GM21381 (cell line): ENCODE measurements around the gene UBE2M.
"Not testable (repeated sequence)": the region's sequence is repeated elsewhere in the genome, so short reads cannot be mapped to it uniquely, and the experiment has no call there.

ENCODE experiments used
- ATAC-seq: cut with Tn5 transposase; IDR thresholded peaks from one replicate; pipeline ENCODE4 v1.9.1; 2021; ENCODE audit warnings: mild to moderate bottlenecking, moderate library complexity; ENCODE audit not compliant: unreplicated experiment

UBE2M gene

DNA sequence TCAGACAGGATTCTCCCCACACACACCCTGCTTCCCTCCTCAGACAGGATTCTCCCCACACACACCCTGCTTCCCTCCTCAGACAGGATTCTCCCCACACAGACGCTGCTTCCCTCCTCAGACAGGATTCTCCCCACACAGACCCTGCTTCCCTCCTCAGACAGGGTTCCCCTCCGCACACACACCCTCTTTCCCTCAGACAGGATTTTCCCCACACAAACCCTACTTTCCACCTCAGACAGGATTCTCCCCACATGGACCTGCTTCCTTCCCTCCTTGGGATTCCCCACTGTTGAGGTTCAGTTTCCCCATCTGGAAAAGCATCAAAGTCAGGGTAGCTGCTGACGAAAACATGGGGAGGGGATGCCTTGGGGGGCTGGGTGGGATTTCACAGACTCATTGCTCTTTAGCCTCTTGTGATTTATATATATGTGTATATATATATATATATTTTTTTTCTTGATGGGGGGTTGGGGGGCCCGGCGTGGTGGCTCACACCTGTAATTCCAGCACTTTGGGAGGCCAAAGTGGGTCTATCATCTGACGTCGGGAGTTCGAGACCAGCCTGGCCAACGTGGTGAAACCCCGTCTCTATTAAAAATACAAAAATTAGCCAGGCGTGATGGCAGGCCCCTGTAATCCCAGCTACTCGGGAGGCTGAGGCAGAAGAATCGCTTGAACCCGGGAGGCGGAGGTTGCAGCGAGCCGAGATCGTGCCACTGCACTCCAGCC is 15.6 kb downstream of the UBE2M start:
- not testable (repeated sequence) for ATAC-seq

DNA sequence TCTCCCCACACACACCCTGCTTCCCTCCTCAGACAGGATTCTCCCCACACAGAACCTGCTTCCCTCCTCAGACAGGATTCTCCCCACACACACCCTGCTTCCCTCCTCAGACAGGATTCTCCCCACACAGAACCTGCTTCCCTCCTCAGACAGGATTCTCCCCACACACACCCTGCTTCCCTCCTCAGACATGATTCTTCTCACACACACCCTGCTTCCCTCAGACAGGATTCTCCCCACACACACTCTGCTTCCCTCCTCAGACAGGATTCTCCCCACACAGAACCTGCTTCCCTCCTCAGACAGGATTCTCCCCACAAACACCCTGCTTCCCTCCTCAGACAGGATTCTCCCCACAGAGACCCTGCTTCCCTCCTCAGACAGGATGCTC is 19.2 kb downstream of the UBE2M start:
- ATAC-seq: not testable (repeated sequence)

DNA sequence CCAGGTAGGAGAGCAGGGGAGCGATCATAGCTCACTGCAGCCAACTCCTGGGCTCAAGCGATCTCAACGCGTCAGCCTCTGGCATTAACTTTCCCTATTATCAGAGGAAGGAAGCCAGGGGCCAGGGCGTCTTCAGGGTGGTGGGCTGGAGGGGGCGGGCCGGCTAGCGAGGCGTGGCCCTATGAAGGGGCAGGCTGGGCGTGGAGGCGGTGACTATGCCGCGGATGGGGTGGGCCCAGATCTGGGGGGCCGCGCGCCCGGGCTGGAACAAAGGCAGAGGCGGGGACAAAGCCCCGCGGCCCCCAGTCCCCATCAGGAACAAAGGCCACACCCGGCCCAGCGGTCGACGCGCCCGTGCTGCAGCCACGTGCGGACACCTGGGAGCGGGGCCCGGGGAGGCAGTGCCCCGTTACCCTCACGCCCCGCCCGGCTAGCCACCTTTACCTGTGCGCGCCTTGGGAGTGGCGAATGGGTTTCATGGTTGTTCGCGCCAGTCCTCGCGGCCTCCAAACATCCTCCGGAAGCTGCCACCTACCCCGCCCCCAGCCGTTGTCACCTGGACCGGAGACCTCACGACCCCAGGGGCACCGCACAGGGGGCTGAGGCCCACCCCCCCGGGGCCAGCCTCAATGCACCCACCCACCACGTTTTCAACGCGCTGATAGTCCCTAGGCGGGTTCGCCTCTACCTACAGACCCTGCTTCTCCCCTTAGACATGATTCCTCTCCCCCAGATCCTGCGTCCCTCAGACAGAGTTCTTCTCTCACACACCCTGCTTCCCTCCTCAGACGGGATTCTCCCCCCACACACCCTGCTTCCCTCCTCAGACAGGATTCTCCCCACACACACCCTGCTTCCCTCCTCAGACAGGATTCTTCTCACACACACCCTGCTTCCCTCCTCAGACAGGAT is 19.9 kb downstream of the UBE2M start:
- ATAC-seq: no peak

DNA sequence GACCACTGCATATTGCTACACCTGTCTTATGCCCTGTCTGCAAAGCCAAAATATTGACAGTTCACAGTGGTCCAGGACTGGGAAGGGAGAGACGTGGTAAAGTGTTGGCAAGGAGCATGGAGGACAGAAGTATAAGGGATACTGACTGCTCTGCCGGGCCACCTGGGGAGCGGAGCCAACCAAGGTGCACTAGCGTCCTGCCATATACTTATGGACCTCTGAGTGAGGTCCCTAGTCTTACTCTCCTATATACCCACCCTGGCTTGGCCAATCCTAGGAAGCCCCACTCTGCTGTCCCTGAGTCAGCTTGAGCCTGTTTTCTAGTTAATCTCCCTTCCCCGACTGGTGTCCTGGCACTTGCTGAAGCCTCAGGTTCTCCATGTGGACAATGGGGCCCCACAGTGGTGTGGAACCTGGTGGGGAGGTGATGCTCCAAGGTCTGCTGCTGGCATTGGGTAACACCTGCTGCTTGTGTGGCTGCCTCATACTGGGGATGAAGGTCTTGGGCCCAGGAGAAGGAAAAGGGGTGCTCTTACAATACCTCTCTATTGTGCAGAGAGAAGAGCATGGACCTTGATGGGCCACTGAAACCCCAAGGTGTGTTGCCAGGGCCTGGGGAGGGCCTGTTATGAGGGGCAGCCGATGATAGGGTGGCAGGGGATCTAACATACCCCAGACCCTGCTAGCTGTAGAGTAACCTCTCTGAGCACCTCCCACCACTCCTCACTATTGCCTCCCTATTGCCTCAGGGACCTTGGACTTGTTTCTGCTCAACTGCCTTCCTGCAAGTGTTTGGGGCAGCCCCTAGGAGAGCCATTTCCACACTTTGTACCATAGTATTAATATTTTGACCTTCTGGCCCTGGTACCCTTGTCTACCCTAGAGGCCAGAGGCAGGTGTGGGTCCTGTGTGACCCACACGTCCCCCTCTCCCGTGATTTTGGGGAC is 21.3 kb downstream of the UBE2M start:
- no peak for ATAC-seq

DNA sequence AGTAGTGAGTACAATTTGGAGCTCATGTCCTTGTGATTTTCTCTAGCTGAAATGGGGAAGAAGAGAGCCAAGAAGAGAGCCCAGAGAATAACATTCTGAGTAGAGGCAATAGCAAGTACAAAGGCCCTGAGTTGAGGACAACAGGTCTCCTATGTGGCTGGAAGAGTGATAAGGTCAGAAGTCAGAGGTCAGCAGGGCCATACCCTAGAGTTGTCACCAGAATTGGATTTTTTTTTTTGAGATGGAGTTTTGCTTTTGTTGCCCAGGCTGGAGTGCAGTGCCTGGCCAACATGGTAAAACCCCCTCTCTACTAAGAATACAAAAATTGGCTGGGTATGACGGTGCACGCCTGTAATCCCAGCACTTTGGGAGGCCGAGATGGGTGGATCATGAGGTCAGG is 22.6 kb downstream of the UBE2M start:
- no peak for ATAC-seq

DNA sequence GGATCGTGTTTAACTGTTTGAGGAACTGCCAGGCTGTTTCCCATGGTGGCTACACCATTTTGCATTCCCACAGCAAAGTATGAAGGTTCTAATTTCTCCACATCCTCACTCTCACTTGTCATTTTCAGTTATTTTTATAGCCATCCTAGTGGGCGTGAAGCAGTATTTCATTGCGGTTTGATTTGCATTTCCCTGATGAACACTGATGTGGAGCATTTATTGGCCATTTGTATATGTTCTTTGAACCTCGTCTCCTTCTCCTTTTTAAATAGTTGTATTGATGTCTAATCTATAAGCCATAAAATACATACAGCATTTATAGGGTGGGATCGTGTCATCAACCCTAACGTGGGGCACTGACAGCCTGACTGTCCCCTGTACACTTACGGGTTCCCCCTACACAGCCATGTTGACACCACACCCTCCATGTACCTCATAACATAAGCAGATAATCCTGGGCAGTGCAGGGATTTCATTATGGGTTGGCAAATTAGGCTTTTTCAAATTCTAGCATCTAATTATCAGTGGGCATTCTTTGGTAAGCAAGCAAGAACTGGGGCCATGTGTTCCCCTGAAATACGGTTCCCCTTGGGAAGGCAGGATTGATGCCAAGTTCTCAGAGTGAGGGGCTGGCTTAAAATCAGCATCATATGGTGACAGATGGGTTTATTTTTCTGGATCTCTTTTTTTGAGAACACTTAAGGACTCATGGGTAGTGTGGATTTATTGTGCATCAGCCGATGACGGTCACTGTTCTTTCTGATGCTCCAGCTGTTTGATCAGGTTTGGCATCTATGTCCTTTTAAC is 27.2 kb downstream of the UBE2M start:
- no peak for ATAC-seq

DNA sequence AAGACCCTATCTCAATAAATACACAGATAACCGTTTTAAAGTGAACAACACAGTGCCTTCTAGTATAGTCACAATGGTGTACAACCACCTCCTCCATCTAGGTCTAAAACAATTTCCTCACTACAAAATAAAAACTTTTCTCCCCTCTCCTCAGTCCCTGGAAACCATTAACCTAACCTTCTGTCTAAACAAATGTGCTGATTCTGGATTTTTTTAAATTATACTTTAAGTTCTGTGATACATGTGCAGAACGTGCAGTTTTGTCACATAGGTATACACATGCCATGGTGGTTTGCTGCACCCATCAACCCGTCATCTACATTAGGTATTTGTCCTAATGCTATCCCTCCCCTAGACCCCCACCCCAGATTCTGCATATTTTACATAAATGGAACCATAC is 29.0 kb downstream of the UBE2M start:
- no peak for ATAC-seq

DNA sequence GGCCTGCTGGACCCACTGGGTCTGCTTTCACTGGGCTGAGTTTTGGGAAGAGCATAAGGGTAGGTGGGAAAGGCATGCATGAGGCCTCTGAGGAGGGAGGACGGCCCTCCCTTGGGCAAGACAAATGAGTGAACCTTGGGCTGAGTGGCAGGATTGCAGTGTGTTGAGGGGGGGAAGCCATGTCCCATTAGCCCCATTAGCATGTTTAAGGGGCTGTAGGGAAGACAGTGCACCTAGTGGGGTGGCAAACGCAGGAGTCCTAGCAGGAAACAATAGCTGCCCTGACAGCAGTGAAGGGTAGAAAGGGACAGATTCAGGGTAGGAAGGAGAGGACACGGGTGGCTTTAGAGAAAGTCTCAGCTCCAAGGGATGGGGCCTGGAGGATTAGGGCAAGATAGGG is 35.7 kb downstream of the UBE2M start:
- ATAC-seq: no peak

DNA sequence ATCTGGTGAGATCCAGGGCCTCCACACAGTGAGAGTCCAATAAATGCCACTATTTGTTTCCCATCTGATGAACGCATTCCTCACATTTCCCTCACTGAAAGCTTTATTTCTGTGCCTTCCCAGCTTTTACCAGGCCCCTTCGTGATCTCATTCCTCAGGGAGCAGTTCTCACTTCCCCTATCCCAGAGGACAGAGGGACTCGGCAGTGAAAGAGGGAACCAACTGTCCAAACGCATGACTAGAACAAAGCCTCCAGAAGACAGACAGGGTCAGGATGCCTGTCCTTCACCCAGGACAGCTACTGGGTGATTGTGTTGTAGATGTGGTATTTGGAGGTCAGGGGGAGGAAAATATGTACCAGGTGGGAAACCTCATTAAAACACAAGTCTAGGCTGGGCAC is 36.8 kb downstream of the UBE2M start:
- no peak for ATAC-seq

DNA sequence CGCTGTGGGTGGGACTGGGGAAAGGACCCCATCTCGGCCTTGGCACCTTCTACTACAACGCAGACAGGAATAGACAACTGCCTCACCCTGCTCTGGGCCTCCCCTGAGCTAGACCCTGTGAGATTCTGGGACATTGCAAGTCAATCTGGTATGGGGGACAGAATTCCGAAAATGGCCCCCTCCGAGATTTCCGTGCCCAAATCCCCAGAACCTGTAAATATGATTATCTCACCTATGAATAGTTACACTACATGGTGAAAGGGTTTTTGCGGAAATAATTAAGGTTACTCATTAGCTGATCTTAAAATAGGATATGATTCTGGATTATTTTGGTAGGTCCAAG is 38.2 kb downstream of the UBE2M start:
- ATAC-seq: no peak

DNA sequence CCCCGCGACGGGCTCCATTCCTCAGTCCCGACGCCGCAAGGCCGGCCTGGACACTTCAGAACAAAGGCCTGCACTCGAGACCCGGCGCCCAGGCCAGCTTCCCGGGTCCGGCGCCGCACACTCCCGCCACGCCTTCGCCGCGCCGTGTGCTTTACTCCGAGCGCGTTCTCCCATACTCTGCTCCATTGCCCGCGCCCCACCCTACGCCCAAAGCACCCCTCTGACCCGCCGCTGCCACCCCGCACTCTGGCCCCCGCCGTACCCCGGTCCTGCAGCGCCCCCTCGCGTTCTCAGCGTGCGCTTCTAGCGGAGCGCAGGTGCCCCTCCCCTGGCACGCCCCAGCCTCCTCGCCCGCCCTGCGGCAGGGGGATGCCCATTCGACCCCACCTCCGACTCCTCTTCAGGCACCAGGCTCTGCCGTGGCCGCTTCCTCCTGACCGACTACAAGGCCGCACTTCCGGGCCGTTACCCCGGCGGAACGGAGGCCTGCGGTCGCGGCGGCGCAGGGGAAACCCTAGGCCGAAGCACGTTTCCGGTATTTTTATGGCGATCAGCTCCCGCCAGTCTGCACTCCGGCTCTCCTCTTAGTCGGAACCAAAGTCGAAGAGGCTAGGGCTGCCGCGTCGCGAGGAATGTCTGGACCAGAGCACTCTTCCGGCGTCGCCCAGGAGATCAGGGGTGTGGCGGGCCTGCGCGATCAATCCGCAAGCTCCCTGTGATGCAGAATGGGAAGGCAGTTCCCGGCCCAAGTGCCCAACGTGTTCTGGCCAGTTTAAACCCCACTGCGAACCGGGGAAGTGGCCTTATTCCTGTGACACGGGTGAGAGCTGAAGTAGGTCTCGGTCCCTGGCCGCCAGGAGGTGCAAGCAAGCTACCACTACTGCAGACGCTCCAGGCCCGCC is 38.8 kb downstream of the UBE2M start, which contains the start of gene ZBTB45:
Gene ZBTB45 (minus strand): TSS at position 456 of the 902 bp plus-strand sequence. CDS start 2,137 bp downstream, outside the sequence.
- ATAC-seq: peak; percentile 80

DNA sequence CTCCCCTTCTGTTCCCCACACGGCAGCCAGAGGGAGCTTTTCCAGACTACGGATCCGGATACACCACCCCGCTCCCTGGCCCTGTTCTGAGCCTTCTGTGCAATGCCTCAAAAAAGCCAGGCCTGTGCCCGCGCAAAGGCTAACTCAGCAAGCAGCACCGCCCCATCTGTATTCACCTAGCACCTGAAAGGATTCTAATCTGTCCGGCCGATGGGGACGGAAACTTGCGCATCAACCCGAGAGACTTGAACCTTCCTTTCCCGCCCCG is 39.4 kb downstream of the UBE2M start:
- ATAC-seq: peak; percentile 3

DNA sequence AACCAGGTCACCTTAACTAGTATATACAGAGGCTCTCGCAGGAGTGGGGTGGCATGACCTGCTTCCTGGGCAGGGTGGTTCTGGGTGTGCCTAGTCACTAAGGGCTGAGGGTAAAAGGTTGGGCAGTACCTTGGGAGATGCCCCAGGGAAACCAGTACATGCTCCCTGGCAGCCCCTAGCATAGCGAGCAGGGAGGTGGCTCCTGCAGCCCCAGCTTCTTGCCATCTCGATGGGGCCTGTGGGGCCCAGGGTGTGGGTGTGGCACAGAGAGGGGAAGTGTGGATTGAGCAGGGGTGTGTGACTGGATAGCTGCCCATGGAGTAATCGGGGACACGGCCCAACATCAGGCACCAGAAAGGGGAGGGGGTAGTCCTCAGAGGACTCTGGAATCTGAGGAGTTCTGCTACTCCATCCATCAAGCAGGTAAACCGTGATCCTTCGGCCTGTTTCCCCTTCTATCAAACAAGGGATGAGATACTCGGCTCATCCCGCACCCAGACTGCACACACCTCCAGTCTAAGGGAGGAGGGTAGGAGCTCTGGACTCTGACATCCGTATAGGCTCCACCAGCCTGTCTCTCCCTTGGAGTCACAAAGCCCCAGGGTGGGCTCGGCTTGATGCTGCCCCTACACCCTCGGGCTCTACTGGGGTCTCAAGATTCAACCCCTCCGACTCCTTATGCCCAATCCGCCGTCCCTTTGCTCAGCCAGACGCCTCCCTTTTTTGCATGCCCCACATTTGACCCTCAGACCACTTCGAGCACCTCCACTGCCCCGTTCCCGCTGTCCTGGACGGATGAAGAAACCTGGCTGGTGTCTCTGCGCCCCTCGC is 39.9 kb downstream of the UBE2M start:
- no peak for ATAC-seq

DNA sequence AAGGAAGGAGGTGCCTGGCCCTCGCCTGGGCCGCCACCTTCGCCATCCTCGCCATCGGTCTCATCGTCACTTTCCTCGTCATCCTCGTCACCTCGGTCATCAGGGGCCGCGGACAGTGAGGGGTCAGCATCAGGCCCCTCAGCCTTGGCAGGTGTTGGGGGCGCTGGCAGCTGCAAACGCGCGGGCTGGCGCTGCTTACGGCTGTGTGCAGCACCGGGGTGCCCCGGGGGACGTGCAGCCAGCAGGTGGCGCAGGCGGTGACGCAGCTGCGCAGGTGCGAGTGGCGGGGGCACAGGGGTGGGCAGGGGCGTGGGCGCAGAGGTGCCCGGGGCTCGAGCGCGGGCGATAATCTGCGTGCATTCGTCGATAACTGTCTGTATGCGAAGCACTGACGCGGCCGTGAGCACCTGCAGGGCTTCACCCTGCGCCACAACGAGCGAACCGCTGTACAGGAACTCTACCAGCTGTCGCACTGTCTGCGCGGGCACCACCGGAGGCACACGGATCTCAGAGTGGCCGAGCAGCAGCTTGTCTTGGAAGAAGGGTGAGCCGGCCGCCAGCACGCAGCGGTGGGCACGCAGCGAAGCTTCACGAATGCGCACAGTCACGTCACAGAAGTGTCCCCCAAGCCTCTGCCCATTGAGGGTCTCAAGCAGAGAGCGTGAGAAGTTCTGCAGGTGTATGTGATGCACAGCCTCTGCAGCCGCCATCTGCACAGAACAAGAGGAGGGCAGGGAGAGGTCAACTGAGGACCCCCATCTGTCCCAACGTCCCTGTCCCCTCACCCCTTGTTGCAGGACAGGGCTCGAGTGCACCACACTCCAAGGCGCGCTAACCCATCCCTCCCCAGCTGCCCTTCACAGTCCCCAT is 41.2 kb downstream of the UBE2M start:
- ATAC-seq: no peak

DNA sequence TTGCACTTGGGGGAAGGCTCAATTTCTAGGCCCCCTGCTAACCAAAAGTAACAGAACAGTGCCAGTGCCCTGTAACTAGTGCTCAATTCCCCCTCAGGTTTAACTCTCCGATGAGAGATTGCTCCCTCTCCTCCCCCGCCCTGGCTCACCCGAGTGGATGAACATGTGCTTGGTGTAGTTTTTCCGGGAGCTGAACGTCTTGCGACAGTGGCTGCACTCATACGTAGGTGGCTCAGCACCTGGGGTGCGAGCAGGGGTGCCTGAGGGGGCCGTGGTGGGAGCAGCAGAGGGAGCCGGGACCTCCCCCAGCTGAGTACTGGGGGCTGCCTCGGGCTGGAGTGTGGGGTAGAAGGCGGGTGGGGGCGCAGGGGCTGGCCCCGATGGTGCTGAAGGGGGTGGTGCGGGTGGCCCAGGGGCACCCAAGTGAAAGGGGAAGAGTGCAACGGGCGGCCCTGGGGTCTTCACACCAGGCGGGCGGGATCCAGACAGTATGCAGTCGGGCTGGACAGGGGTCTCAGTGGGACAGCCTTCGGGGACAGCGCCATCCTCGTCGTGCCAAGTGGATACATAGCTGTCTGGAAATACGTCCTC is 42.1 kb downstream of the UBE2M start:
- ATAC-seq: no peak

DNA sequence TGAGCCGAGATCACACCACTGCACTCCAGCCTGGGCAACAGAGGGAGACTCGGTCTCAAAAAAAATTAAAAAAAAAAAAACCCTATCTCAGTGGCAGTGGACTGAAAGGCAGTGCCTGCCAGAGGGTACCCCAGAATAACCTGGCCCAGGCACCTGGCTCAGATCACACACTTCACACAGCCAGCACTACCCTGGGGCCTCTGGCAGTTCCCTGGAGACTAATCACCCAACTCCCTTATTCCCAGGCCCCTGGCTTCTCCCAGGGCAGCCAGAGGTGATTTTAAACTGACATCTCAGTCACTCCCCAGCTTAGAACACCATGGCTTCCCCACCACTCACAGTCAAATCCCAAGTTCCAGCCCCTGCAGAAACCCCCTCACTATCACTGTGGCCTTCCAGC is 43.2 kb downstream of the UBE2M start:
- ATAC-seq: no peak

DNA sequence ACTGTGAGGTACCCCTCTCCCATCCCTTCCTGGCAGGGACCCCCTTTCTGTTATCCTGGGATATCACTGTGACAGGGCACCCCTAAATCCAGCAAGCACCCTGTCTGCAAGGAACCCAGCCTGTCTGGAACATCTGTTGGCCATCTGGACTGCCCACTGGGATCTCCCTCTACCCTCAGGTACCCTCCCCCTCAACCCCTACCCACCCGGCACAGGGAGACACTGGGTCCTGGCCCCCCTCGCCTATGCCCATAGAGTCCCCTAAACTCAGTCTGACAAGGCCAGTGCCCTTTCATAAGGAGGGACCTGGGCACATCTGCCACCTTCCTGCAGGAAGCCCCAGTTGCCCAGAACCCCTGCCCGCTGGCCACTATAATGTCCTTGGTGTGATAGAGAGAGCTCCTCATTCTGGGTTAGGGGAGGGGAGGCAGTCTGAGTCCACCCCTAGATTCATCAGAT is 43.8 kb downstream of the UBE2M start:
- no peak for ATAC-seq
